ENCODE measurements around the gene ZBTB7B. TPM values are rescaled to one million over a fixed set of nuclear protein-coding genes. Genes with fewer than 3 reads are reported as not detected.
A peak's percentile ranks its signal among the peaks of the same experiment; 100 is the strongest.

Gene ZBTB7B
- total and polyA plus RNA-seq, 2 donors from 2014 or later: 20.1 to 68.7 TPM

GRCh38 chr1:155029513-155030242 lies 27.1 kb downstream of the ZBTB7B start:
- FAIRE-seq: no peak
- intact Hi-C loops (cut with DNase I): no loop called here
- no peak overlapping the region for H3K4me3 ChIP-seq (ENCODE audit: low read length in 3 of 3)
- H3K9ac ChIP-seq (ENCODE audit: low read length in 3 of 3): no peak overlapping the region
- H3K27ac ChIP-seq (ENCODE audit: low read depth in 2 of 2, low read length in 2 of 2): no peak overlapping the region
- H3K9me3 ChIP-seq (ENCODE audit: control insufficient read depth in 2 of 3, insufficient read depth in 1 of 3, low read length in 3 of 3): no peaks in the 10 kb centered on the region
- DNase-seq: peak in 1 of 5 donors; percentile 56
- no peaks in the 10 kb centered on the region for H3K36me3 ChIP-seq (ENCODE audit: control insufficient read depth in 2 of 3, insufficient read depth in 3 of 3, low read length in 3 of 3)
- TF ChIP-seq CTCF (IDR thresholded peaks at IDR 0.05; ENCODE audit: borderline replicate concordance, extremely low read depth, insufficient read depth): no peak
- no peaks in the 10 kb centered on the region for H3K27me3 ChIP-seq (ENCODE audit: control insufficient read depth, insufficient read depth, low read length)
- H3K4me1 ChIP-seq (ENCODE audit: control insufficient read depth in 2 of 3, insufficient read depth in 2 of 3, low read depth in 1 of 3, low read length in 3 of 3): no peaks in the 10 kb centered on the region

- intact Hi-C loops (cut with DNase I): no loop called here
- TF ChIP-seq CTCF (IDR thresholded peaks at IDR 0.05; ENCODE audit: borderline replicate concordance, extremely low read depth, insufficient read depth): no peak
- Histone ChIP-seq H3K4me1 (ENCODE audit: control insufficient read depth in 2 of 3, insufficient read depth in 2 of 3, low read depth in 1 of 3, low read length in 3 of 3) (no peaks in the 10 kb centered on the region), H3K9ac (ENCODE audit: low read length in 3 of 3) (no peak overlapping the region), H3K27me3 (ENCODE audit: control insufficient read depth, insufficient read depth, low read length) (no peaks in the 10 kb centered on the region), H3K27ac (ENCODE audit: low read depth in 2 of 2, low read length in 2 of 2) (no peak overlapping the region), H3K4me3 (ENCODE audit: low read length in 3 of 3) (no peak overlapping the region), H3K36me3 (ENCODE audit: control insufficient read depth in 2 of 3, insufficient read depth in 3 of 3, low read length in 3 of 3) (no peaks in the 10 kb centered on the region), H3K9me3 (ENCODE audit: control insufficient read depth in 2 of 3, insufficient read depth in 1 of 3, low read length in 3 of 3) (no peaks in the 10 kb centered on the region)
- no peak for FAIRE-seq
- peak in 1 of 5 donors; percentile 36 for DNase-seq
These were observed 27.7 kb downstream of the ZBTB7B start for GRCh38 chr1:155030243-155030795.

- no peak overlapping the region for H3K9ac ChIP-seq (ENCODE audit: low read length in 3 of 3)
- FAIRE-seq (no peak), DNase-seq (peak in 1 of 5 donors; percentile 63)
- H3K27me3 ChIP-seq (ENCODE audit: control insufficient read depth, insufficient read depth, low read length): no peaks in the 10 kb centered on the region
- no peaks in the 10 kb centered on the region for H3K4me1 ChIP-seq (ENCODE audit: control insufficient read depth in 2 of 3, insufficient read depth in 2 of 3, low read depth in 1 of 3, low read length in 3 of 3)
- no peak for TF ChIP-seq CTCF (IDR thresholded peaks at IDR 0.05; ENCODE audit: borderline replicate concordance, extremely low read depth, insufficient read depth)
- no peak overlapping the region for H3K27ac ChIP-seq (ENCODE audit: low read depth in 2 of 2, low read length in 2 of 2)
- no peaks in the 10 kb centered on the region for H3K9me3 ChIP-seq (ENCODE audit: control insufficient read depth in 2 of 3, insufficient read depth in 1 of 3, low read length in 3 of 3)
- H3K36me3 ChIP-seq (ENCODE audit: control insufficient read depth in 2 of 3, insufficient read depth in 3 of 3, low read length in 3 of 3): no peaks in the 10 kb centered on the region
- H3K4me3 ChIP-seq (ENCODE audit: low read length in 3 of 3): no peak overlapping the region
- intact Hi-C loops (cut with DNase I): no loop called here
These were observed 28.3 kb downstream of the ZBTB7B start for GRCh38 chr1:155030899-155031298.
